PC-3 (cell line): ENCODE measurements around the gene PAX2.

Experiments
- EZH2 ChIP-seq: fragments of 300-600 bp; sonication (generic); IDR thresholded peaks from one replicate; pipeline ENCODE4 v1.6.1; 2017; ENCODE audit warnings: antibody characterized with exemption, mild to moderate bottlenecking, low read length; ENCODE audit not compliant: unreplicated experiment
- EZH2phosphoT487 ChIP-seq: fragments of 300-600 bp; sonication (generic); IDR thresholded peaks from 2 replicates; pipeline ENCODE4 v1.6.1; 2018; ENCODE audit warnings: mild to moderate bottlenecking, antibody characterized with exemption, low read length, borderline replicate concordance
- TF ChIP-seq, protein P1 (sequence below): fragments of 300-600 bp; sonication (generic); conservative IDR thresholded peaks from 2 replicates; pipeline ENCODE4 v1.5.1; 2017; ENCODE audit warnings: antibody characterized with exemption, low read depth, mild to moderate bottlenecking, low read length

DNA sequence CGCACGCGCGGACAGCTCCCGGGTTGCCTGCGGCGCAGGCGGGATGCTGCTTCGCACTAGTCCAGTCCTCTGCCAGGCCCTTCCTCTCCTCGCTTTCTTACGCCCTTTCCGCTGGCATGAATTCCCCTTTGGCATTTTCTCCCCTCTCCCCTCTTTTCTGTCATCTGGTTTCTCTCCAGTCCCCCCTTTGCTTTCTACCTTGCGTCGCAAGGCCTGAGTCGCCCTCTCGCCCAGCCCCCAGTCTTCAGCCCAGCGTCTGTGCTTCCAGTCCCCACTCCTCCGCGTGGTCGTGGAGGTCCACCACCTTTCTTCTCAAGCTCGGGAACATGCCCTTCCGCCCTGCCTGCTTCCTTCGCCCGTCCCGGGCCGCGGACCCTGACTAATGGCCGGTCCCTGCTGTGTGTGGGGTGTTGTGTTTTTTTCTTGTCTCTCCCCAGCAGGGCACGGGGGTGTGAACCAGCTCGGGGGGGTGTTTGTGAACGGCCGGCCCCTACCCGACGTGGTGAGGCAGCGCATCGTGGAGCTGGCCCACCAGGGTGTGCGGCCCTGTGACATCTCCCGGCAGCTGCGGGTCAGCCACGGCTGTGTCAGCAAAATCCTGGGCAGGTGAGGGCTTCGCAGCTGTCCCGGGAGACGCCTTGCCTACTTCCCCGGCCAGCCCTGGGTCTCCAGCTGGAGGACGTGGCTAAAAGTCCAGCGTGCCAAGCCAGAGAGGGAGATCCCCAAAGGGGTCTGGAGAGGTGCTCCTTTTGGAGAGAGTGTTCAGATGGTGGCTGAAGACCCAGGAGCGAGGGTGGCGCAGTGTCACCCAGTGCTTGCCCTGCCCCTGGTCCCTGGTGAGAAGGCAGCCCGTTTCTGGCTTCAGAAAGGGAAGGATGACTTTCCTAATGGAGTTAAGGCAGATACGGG is 4.2 kb downstream of the PAX2 start:
- TF ChIP-seq, protein P1, sequence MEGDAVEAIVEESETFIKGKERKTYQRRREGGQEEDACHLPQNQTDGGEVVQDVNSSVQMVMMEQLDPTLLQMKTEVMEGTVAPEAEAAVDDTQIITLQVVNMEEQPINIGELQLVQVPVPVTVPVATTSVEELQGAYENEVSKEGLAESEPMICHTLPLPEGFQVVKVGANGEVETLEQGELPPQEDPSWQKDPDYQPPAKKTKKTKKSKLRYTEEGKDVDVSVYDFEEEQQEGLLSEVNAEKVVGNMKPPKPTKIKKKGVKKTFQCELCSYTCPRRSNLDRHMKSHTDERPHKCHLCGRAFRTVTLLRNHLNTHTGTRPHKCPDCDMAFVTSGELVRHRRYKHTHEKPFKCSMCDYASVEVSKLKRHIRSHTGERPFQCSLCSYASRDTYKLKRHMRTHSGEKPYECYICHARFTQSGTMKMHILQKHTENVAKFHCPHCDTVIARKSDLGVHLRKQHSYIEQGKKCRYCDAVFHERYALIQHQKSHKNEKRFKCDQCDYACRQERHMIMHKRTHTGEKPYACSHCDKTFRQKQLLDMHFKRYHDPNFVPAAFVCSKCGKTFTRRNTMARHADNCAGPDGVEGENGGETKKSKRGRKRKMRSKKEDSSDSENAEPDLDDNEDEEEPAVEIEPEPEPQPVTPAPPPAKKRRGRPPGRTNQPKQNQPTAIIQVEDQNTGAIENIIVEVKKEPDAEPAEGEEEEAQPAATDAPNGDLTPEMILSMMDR, result no peak
- TF ChIP-seq EZH2phosphoT487, result no peak
- TF ChIP-seq EZH2, result no peak
